NCI-H128 (cell line): ENCODE measurements around the gene RPS19BP1.

ENCODE experiments used
- DNase-seq: peaks from one replicate; lab custom pipeline; 2025; ENCODE audit not compliant: unreplicated experiment; lab: John Stamatoyannopoulos, UW

RPS19BP1 gene

DNA sequence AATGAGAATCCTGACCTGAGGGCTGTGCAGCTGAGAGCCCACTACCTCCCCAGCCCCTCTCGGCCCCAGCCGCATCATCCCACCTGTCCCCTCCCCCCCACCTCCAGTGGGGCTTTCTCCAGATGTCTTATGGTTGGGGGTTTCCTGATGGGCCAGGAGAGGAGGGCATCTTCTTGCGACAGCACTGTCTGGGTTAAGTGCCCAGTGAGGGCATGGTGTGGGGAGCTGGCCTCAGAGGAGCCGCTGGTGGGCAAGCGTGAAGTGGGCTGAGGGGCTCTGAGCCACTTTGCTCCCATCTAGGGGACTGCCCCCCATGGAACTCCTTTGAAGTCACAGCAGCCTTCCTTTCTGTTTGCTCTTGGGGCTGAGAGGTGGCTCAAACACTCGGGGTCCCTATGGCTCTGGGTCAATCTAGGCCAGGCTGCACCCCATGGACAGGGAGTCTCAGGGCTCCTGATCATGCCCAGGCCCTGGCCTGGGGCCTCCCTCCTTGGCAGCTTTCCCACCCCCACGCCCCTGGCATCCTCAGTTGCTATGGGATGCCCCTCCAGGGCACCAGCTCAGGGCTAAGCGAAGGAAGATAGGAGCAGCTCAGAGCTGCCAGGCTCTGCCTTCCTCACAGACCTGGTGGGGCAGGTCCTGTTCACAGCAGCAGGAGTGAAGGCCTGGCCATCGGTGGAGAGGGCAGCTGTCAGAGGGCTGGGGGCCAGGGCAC, 41.4 kb downstream of the RPS19BP1 start:
- no peak for DNase-seq

DNA sequence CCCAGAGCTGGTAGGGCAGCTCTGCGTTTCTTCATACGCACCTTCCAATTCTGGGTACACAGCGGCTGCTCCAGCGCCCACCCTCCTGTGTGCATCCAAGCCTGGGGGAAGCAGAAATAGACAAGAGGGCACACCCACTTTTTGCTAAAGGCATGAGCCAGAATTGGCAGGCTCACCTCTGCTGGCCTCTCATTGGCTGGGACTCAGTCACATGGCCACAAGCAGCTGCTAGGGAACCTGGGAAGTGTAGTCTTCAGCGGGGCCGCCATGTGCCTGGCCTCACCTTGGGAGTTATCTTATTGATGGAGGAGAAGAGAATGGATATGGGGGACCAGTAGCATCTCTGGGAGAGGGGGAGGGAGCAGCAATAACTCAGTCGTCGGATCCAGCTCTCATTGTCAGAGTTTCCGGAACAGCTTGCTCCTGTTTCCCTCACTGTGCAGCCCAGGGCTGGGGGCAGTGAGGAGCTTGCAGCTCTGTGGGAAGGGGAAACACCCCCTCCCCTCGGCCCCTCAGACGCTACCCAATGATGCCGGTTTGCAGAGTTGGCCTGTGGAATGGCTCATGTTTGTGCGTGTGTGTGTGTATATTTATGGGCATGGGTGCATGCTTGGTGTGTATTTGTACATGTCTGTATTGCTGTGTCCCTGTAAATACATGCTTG, 42.3 kb downstream of the RPS19BP1 start:
- no peak for DNase-seq

DNA sequence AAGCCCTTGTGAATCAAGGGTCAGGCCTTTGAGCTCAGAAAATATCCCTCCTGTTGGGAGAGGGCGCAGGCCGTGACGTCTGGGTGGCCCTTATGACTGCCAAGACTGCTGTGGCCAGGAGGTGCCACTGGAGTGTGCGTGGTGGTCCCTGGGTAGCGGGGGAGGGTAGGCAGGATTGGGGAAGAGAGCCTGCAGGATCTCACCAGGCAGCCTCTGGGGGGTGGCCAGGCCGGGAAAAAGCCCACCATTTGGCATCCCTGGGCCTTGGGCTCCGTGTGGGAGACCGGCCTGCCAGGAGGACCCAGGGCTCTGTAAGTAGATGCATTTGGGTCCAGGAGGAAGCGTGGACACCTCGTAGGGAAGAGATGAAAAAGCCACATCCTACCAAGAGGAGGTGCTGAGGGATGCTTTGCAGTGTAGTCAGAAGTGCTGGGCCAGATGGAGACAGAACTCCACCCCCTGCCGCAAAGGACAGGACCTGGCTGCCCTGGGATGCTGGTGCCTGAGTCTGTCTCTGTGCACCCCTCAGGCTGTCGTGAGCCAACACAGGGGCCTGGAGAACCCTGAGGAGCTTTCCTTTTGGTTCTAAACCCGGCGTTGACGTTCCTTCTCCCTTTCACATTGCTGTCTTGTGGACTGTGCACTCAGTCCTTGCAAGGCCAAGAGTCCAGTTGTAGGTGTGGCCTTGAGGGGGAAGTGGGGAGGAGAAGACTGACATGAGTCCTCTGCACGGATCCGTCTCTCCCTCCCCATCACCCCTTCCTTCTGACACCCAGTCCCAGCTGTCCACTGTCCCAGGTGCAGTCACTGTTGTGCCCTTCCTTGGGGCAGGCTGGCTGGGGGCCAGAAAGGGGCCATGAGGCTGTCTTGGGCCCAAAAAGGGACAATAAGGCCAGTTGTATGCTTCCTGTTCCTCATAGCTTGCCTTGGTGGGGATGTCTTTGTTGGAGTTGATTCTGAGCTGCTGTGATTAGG, 43.2 kb downstream of the RPS19BP1 start:
- no peak for DNase-seq

DNA sequence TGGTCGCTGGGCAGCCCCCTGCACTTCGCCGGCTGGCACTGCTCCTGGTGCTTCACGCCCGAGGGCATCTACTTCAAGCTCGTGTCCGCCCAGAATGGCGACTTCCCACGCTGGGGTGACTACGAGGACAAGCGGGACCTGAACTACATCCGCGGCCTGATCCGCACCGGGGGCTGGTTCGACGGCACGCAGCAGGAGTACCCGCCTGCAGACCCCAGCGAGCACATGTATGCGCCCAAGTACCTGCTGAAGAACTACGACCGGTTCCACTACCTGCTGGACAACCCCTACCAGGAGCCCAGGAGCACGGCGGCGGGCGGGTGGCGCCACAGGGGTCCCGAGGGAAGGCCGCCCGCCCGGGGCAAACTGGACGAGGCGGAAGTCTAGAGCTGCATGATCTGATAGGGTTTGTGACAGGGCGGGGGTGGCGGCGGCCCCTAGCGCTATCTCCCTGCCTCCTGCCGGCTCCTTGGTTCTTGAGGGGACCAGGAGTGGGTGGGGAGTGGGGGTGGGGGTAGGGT, 43.9 kb downstream of the RPS19BP1 start:
- DNase-seq, result no peak

DNA sequence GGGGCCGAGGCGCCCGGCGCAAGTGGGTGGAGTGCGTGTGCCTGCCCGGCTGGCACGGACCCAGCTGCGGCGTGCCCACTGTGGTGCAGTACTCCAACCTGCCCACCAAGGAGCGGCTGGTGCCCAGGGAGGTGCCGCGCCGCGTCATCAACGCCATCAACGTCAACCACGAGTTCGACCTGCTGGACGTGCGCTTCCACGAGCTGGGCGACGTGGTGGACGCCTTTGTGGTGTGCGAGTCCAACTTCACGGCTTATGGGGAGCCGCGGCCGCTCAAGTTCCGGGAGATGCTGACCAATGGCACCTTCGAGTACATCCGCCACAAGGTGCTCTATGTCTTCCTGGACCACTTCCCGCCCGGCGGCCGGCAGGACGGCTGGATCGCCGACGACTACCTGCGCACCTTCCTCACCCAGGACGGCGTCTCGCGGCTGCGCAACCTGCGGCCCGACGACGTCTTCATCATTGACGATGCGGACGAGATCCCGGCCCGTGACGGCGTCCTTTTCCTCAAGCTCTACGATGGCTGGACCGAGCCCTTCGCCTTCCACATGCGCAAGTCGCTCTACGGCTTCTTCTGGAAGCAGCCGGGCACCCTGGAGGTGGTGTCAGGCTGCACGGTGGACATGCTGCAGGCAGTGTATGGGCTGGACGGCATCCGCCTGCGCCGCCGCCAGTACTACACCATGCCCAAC, 44.6 kb downstream of the RPS19BP1 start:
- DNase-seq, result no peak

DNA sequence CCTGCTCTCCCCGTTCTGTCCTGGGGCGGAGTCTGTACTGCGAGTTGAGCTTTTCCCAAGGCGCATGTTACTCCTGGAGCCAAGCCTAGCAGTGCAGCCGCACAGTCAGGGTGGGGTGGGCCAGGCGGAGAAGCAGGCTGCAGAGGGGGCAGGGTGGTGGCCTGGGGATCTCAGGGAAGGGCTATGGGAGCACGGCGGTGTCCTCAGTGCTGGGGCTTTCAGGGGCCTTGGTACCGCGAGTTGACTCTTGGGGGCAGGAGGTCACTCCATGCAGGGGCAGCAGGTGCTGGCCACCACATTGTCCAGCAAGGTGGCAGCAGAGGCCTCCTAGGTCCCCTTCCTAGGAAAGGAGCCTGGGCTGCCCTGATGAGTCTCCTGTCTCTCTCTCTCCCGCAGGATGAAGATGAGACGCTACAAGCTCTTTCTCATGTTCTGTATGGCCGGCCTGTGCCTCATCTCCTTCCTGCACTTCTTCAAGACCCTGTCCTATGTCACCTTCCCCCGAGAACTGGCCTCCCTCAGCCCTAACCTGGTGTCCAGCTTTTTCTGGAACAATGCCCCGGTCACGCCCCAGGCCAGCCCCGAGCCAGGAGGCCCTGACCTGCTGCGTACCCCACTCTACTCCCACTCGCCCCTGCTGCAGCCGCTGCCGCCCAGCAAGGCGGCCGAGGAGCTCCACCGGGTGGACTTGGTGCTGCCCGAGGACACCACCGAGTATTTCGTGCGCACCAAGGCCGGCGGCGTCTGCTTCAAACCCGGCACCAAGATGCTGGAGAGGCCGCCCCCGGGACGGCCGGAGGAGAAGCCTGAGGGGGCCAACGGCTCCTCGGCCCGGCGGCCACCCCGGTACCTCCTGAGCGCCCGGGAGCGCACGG, 45.4 kb downstream of the RPS19BP1 start:
- DNase-seq, result no peak

DNA sequence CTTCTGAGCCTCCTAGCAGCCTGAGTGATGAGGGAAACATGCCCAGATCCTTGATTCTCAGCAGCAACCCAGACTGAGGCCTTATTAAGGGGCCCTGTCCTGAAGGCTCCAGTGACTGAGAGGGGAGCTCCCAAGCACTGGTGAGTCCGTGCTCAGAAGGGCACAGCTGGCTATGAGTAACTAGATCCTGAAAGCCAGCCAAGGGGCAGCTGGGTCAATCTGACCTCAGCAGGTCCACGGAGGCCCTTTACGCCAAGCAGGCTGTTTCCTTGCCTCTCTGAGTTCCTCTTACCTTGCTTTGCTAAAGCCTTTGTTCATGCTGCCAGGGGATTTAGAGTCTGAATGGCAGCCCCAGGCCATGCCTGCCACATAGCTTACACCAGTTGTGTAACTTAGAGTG, 49.8 kb downstream of the RPS19BP1 start:
- no peak for DNase-seq

DNA sequence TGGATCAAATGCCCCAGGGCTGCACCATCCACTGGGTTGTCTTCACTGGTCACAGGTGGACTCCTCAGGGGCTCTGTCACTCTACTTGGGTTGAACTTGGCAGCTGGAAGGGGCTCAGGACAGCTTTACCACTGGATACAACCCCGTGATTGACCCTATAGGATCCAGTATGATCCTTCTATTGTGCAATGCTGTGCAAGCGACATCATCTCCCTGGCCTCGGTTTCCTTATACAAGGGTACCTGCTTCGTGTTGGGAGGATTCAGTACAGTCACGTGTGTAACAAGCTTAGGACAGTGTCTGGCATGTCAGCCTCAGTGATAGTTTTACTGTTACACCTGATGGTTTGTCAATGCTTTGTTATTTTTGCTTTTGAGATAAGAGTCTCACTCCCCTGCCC, 51.0 kb downstream of the RPS19BP1 start:
- DNase-seq, result no peak

DNA sequence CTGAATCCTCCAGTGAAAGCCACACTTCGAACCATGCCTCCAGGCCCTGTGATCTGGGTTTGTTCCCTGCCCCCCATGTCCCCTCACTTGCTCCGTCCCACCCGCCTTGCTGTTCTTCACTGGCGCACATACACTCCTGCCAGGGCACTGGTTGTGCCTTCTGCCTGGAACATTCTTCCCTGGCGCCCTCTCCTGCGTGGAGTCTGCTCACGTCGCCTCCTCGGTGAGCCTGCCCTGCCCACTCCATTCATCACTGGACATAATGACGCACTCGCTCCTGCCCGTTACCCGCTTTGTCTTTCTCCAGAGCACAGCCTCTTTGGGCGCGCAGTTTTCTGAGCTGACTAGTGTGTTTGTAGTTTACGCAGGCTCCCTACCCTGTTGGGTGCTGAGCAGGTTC, 51.5 kb downstream of the RPS19BP1 start:
- no peak for DNase-seq

DNA sequence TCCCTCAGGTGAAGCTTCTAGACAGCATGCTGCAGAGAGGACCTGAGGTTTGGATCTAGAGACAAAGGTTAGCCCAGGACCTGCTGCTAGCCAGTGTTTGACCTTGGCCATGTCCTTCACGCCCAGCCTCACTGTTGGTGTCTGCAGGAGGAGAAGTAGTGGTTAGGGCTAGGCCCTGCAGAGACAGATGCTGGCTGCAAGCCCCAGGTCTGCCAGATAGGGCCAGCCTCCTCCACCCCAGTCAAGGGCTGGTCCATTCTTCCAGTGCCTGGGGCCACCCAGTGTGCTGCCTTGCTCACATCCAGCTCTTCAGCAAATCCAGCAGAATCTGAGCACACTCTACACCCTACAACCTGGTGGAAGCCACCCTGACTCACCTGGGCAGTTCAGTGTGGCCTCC, 52.0 kb downstream of the RPS19BP1 start:
- DNase-seq, result no peak

DNA sequence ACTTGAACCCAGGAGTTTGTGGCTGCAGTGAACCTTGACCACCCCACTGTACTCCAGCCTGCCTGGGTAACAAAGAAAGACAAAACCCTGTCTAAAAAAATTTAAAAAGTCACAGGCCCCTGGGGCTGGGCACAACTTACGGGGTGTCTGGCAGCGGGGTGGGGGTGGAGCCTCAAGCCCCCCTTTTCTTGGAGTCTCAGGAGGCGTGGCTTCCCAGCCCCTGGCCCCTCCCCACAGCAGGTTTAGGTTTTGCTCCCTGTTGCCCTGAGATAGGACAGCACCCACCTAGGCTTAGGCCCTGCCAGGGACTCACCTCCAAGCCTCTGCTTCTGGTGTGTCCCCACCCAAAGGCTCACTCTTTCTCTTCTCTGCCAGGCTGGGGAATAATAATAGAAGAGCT, 53.3 kb downstream of the RPS19BP1 start:
- DNase-seq, result no peak
